IPS-18c (cell line): ENCODE data around the gene BRD4.

Source experiments
- H3K4me3 ChIP-seq: 2 replicates; pipeline ENCODE4 v1.7.0; 2013; ENCODE audit warnings: low read depth, mild to moderate bottlenecking, low read length, moderate library complexity; ENCODE audit not compliant: insufficient read depth
- H3K9me3 ChIP-seq: one replicate; pipeline ENCODE4 v1.6.1; 2013; ENCODE audit warnings: mild to moderate bottlenecking, low read length, moderate library complexity; ENCODE audit not compliant: control insufficient read depth, insufficient read depth

Gene BRD4

DNA sequence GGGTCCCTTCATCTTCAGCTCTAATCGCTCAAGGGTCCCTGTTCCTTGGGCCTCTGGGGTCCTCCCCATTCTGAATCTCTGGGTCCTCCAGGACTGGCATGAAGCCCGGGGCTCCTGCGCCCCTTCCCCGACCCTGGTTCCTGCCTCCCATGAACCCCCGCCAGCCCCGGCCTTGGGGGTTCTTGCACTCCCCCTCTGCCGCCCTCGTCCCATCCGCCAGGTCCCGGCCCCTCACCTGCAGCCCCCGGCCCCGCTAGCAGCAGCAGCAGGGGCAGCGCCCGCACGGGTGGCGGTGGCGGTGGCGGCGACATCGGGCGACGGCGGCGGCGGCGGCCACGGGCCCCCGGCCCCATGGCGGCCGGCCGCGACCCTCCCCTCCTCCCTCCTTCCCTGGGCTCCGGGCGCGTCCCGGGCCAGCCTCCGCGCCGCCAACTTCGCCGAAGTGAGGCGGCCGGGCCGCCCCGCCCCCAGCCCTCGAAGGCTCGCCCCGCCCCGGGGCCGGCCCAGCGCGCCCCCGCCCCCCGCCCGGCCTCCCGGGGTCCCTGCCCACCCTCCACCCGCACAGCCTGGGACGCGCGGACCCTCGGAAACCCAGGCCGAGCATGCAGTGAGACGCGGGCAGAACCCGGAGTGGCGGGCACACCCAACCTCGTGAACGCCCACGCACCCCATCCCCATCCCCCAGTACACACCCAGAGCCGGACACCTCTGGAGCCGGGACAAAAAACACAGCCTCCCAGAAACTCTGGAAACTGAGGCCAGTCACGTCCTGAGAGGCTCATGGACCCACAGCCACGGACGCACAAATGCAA is 131.6 kb downstream of the BRD4 start, which contains the start of gene NOTCH3:
TSS of gene NOTCH3 (minus strand) at position 443 of the 812 bp plus-strand sequence. CDS start at position 353, 90 bp downstream.
- Histone ChIP-seq H3K4me3 (peak within 1 kb of the TSS; percentile 87), H3K9me3 (no peaks in the 10 kb centered on the region)

- H3K9me3 ChIP-seq = no peaks in the 10 kb centered on the region
- H3K4me3 ChIP-seq = peak overlapping the region; percentile 87
Observed at GRCh38 chr19:15199661-15200552, 132.4 kb downstream of the BRD4 start.

DNA sequence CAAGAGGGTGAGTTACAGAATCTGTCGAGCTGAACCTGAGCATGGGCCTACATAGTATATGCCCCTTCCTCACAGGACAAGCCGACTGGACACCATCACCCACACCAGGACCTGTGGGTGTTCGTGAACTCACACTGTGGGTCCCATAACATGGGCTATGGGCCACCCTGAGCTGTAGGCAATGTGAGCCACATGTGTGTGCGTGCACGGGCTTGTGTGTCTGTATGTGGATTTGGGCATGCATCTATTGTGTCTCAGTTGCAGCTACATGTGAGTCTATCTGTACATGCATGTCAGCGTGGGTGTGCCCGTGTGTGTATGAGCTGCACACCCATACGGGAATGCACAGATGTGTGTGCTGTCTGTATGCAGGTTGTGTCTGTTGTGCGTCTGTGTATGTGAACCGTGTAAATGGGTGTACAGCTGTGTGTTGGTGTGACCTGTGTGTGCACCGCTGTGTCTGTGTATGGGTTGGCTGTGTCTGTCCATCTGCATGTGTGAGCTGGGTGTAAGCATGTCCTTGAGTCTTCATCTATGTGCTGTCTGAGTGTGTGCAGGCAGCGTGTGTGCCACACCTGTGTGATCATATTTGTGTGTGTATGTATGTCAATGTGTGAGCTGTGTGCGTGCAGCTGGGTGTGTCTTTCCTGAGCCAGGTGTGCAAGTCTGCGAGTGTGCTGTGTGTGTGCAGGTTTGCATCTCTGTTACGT is 133.2 kb downstream of the BRD4 start:
- H3K4me3 ChIP-seq = peak overlapping the region; percentile 29
- no peaks in the 10 kb centered on the region for H3K9me3 ChIP-seq

DNA sequence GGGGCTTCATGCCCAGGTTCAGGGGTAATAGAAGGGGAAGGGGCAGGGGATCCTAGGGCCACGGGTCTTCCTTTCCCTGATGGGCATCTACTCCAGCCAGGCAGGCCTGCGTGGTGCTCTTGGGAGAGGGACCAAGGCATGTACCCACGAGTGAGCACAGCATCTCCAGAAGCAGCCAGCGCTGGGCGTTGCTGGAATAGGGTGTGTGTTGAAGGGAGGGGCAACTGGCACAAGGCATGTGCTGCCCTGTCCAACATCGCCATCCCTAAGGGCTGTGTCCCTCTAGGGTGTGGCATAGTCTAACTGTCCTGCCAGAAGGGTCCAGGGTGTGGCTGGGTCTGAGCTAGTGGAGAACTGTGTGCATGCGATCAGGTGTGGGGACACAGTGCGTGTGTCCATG is 134.4 kb downstream of the BRD4 start:
- no peak overlapping the region for H3K4me3 ChIP-seq

DNA sequence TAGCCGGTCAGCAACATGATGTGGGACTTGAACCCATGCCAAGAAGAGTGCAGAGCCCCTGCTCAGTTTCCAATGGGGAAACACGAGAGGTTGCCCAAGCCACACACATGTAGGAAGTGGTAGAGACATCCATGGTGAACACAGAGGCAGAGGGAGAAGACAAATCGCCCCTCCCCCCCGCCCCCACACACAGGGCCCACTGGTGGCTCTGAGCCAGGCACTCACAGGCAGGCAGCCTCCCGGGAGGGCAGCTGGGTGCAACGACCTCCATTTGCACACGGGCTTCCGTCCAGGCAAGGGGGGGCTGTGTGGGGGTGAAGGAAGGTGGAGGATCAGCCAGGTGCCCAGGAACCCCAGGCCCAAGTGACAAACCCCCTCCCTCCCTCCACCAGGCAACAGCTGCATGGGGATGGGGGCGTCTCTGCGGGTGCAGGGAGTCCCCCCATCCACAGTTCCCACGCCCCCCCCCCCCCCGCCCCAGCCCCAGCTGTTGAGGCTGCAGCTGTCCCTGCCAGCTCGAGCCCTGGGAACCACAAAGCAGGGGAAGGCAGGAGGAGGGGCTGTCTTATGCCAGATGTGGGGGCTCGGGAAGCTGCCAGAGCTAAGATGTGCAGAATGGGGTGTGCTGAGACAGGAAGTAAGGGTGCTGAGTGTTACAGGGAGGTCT is 134.9 kb downstream of the BRD4 start:
- H3K4me3 ChIP-seq = no peak overlapping the region
- no peaks in the 10 kb centered on the region for H3K9me3 ChIP-seq

More for the DNA sequence above, 134.4 kb downstream of the BRD4 start:
- H3K9me3 ChIP-seq = no peaks in the 10 kb centered on the region

DNA sequence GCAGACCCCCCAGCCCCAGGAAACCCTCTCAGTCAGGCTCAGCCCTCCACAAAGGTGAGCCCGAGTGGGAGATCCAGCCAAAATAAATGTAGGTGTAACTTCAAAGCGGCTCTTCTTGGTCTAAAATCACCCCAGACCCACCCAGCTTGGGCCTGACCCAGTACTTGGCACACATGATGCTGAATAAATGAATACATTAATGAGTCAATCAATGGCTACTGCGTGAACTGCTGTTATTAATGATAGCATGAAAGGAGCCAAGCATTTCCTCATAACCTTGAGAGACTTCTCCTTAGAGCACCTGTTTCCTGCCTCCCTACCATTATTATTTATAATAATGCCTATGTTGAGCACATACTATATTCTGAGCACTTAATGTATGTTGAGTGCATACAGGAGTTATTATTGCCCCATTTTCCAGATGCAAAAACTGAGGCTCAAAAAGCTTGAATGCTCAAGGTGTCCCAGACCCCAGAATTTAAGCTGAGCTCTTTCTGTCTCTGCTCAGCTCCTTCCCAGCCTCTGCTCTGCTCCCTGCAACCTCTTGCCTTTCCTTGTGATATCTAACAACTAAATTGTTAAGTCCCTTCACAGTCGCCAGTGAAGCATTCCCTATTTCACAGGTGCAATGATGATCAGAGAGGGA is 135.9 kb downstream of the BRD4 start:
- H3K9me3 ChIP-seq = no peaks in the 10 kb centered on the region
- peak overlapping the region; percentile 77; the same call in 1 of the 2 replicates for H3K4me3 ChIP-seq

DNA sequence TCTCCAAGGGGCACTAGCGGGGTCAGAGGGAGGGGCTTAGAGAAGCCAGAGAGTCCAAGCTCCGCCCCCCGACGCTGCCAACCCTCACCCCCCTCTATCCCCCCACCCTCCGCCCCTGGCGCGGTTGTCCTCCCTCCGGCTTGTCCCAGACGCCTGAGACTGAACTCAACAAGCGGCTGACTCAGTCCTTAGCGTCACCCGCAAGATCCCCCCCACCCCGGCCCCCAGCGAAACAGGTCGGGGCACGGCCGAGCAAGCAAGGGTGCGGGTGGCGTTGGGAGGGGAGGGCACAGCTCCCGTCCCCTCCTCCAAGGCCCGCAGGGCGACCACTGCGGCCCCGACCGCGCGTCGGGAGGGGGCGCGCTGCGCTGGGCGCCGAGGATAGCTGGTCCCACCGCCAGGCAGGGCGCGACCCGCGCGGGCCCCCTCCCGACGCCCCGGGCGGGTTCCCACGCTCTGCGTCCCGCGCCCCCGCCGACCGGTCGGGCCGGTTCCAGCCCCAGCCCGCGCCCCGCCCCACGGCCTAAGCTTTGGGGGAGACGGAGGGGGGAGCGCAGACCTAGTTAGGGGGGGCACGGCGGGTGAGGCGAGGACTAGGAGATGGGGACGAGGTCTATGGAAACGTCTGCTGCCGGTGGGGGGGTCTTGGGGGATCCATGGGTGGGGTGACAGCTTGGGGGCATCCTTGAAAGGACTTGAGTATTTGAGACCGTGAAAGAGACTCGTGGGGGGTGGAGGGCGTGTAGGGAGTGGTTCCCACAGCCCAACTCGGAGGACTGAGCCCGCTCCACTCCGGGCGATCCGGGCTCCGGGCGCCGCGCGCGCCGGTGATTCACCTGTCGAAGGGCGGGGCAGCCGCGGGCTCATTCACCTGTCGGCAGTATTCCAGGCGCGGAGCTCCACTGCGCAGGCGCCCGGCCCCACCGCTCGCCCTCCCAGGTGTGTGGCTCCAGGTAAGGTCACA is 136.7 kb downstream of the BRD4 start:
- H3K4me3 ChIP-seq = peak overlapping the region; percentile 77
- H3K9me3 ChIP-seq = no peaks in the 10 kb centered on the region

GRCh38 chr19:15194938-15195337 is 137.4 kb downstream of the BRD4 start:
- Histone ChIP-seq H3K4me3 (0 out of 2 replicates have a peak overlapping the region, but pooled peaks have one; percentile 77), H3K9me3 (no peaks in the 10 kb centered on the region)

DNA sequence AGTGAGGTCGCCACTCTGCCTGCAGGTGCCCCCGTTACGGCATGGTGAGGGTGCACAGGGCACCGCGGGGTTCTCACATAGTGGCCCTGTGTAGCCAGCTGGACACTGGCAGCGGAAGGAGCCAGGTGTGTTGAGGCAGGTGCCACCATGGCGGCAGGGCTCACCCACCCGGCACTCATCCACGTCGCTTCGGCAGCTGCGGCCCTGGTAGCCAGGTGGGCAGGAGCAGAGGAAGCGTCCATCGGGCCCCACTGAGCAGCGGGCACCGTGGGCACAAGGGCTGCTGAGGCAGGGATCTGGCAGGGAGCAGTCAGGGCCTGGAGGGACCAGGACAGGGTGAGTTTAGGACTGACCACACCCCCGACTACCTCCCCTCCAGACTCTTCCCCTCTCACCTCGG is 140.4 kb downstream of the BRD4 start:
- Histone ChIP-seq H3K4me3 (no peak overlapping the region), H3K9me3 (no peaks in the 10 kb centered on the region)

DNA sequence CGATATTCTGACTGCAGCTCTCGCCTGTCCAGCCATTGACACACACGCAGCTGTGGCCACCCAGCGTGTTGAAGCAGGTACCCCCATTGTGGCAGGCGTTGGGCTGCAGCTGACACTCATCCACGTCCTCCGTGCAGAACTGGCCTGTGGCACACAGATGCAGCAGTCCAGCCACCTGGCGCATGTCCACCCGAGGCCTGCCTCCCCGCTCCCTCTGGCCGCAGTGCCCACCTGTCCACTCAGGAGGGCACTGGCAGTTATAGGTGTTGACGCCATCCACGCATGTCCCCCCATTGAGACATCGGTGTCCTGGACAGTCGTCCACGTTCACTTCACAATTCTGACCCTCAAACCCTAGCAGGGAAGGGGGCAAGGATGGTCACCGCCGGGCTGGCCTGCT is 140.8 kb downstream of the BRD4 start:
- H3K9me3 ChIP-seq = no peaks in the 10 kb centered on the region
- H3K4me3 ChIP-seq = no peak overlapping the region

DNA sequence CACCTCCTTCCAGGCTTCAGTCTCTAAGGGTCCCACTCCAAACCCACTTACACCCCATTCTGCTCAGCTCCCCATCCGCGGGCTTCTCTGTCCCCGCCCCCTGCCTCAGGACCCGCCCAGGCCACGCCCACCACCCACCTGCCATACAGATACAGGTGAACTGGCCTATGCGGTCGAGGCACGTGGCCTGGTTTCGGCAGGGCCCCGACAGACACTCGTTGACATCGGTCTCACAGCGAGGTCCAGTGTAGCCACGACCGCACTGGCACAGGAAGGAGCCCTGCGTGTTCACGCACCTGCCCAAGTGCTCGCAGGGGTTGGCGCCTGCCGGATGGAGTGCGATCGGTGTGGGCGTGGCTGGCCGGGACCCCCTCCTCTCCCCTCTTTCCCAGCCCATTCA is 143.5 kb downstream of the BRD4 start:
- Histone ChIP-seq H3K9me3 (no peaks in the 10 kb centered on the region), H3K4me3 (no peak overlapping the region)

GRCh38 chr19:15187026-15188007 is 145.0 kb downstream of the BRD4 start:
- no peaks in the 10 kb centered on the region for H3K9me3 ChIP-seq
- no peak overlapping the region for H3K4me3 ChIP-seq
